ENCODE measurements around the gene TGFB2.

The TGFB2 gene

GRCh38 chr1:218459450-218459849 lies 114.3 kb downstream of the TGFB2 start:
- Histone ChIP-seq H3K4me1 (ENCODE audit: low read length) (peaks cover 47% of the 10 kb centered on the region), H3K4me2 (ENCODE audit: low read length) (peak overlapping the region; percentile 83), H3K9me3 (ENCODE audit: insufficient read depth, low read length) (no peaks in the 10 kb centered on the region), H3K79me2 (ENCODE audit: low read length) (no peaks in the 10 kb centered on the region), H3K36me3 (replicated peaks; ENCODE audit: low read depth, low read length) (no peaks in the 10 kb centered on the region), H3K9ac (ENCODE audit: low read length) (peak overlapping the region; percentile 8; the same call in 1 of the 2 replicates), H3K4me3 (ENCODE audit: low read length) (peak overlapping the region; percentile 58), H4K20me1 (ENCODE audit: insufficient read depth, low read length) (no peaks in the 10 kb centered on the region), H2AFZ (ENCODE audit: low read depth, low read length) (0 out of 2 replicates have a peak overlapping the region, but pooled peaks have one; percentile 33), H3K27ac (ENCODE audit: low read length) (peak overlapping the region; percentile 45), H3K27me3 (ENCODE audit: low read depth, low read length) (peaks cover 17% of the 10 kb centered on the region)
- TF ChIP-seq EZH2phosphoT487 (IDR thresholded peaks at IDR 0.05; ENCODE audit: low read depth), result no peak
- TF ChIP-seq CTCF (IDR thresholded peaks at IDR 0.05; ENCODE audit: low read depth, low read length), result no peak

- Histone ChIP-seq H3K36me3 (replicated peaks; ENCODE audit: low read depth, low read length) (no peaks in the 10 kb centered on the region), H3K27me3 (ENCODE audit: low read depth, low read length) (peaks cover 17% of the 10 kb centered on the region), H2AFZ (ENCODE audit: low read depth, low read length) (peak overlapping the region; percentile 33; the same call in 1 of the 2 replicates), H3K9ac (ENCODE audit: low read length) (peak overlapping the region; percentile 15; the same call in 1 of the 2 replicates), H3K4me1 (ENCODE audit: low read length) (peaks cover 47% of the 10 kb centered on the region), H3K9me3 (ENCODE audit: insufficient read depth, low read length) (no peaks in the 10 kb centered on the region), H3K79me2 (ENCODE audit: low read length) (no peaks in the 10 kb centered on the region), H3K4me3 (ENCODE audit: low read length) (peak overlapping the region; percentile 58), H4K20me1 (ENCODE audit: insufficient read depth, low read length) (no peaks in the 10 kb centered on the region), H3K4me2 (ENCODE audit: low read length) (peak overlapping the region; percentile 83), H3K27ac (ENCODE audit: low read length) (peak overlapping the region; percentile 45)
- no peak for TF ChIP-seq CTCF (IDR thresholded peaks at IDR 0.05; ENCODE audit: low read depth, low read length)
- TF ChIP-seq EZH2phosphoT487 (IDR thresholded peaks at IDR 0.05; ENCODE audit: low read depth), result no peak
Observed at GRCh38 chr1:218459878-218460711, 115.0 kb downstream of the TGFB2 start.

DNA sequence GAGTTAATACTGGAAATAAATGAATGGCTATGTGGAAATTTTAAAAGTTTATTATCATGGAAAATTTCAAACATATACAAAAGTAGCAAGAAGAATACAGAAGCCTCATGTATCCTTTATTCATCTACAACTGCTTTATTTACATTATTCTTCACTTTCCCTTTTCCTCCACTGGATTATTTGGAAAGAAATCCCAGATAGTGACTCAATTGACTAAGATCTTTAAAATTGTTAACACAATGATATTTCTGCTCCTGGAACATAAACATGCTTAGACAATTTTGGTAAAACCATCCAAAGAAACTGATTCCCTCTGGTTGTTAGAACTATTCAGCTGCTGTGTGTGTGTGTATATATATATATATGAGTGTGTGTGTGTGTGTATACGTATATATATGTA lies 116.2 kb downstream of the TGFB2 start:
- TF ChIP-seq EZH2phosphoT487 (IDR thresholded peaks at IDR 0.05; ENCODE audit: low read depth) (no peak), CTCF (IDR thresholded peaks at IDR 0.05; ENCODE audit: low read depth, low read length) (no peak)
- no peak overlapping the region for H3K9ac ChIP-seq (ENCODE audit: low read length)
- H3K4me3 ChIP-seq (ENCODE audit: low read length), result no peak overlapping the region
- H3K27ac ChIP-seq (ENCODE audit: low read length), result no peak overlapping the region
- H3K79me2 ChIP-seq (ENCODE audit: low read length), result no peaks in the 10 kb centered on the region
- no peak overlapping the region for H2AFZ ChIP-seq (ENCODE audit: low read depth, low read length)
- peaks cover 43% of the 10 kb centered on the region for H3K4me1 ChIP-seq (ENCODE audit: low read length)
- H3K4me2 ChIP-seq (ENCODE audit: low read length), result no peak overlapping the region
- H3K27me3 ChIP-seq (ENCODE audit: low read depth, low read length), result peaks cover 19% of the 10 kb centered on the region
- no peaks in the 10 kb centered on the region for H3K9me3 ChIP-seq (ENCODE audit: insufficient read depth, low read length)
- no peaks in the 10 kb centered on the region for H4K20me1 ChIP-seq (ENCODE audit: insufficient read depth, low read length)
- no peaks in the 10 kb centered on the region for H3K36me3 ChIP-seq (replicated peaks; ENCODE audit: low read depth, low read length)

DNA sequence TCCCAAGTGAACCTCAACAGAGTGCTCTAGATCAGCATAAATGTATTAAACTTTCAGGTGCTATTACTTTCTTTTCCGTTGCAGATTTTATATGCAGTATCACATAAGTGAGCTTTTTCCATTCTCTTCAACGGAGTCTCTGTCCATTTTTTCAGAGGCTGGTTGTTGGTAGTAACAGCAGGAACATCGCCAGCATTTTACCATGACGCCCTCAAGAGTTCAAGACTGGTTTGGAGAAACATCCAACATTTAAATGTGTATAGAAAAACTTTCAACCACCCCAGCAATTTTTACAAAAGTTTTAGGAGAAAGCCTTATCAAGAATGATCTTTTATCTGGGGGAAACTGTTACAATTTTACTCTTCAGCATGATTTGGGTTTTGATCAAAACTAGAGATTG lies 117.0 kb downstream of the TGFB2 start:
- Histone ChIP-seq H3K79me2 (ENCODE audit: low read length) (no peaks in the 10 kb centered on the region), H3K9me3 (ENCODE audit: insufficient read depth, low read length) (no peaks in the 10 kb centered on the region), H3K9ac (ENCODE audit: low read length) (no peak overlapping the region), H4K20me1 (ENCODE audit: insufficient read depth, low read length) (no peaks in the 10 kb centered on the region), H3K27ac (ENCODE audit: low read length) (no peak overlapping the region), H3K4me2 (ENCODE audit: low read length) (no peak overlapping the region), H3K4me3 (ENCODE audit: low read length) (no peak overlapping the region), H3K4me1 (ENCODE audit: low read length) (peaks cover 40% of the 10 kb centered on the region), H3K27me3 (ENCODE audit: low read depth, low read length) (peaks cover 21% of the 10 kb centered on the region), H3K36me3 (replicated peaks; ENCODE audit: low read depth, low read length) (no peaks in the 10 kb centered on the region), H2AFZ (ENCODE audit: low read depth, low read length) (no peak overlapping the region)
- TF ChIP-seq CTCF (IDR thresholded peaks at IDR 0.05; ENCODE audit: low read depth, low read length) (0 out of 2 replicates have a peak, but pooled peaks have one; percentile 7), EZH2phosphoT487 (IDR thresholded peaks at IDR 0.05; ENCODE audit: low read depth) (no peak)
